ENCODE measurements around the gene MAPKAPK3.

MAPKAPK3 gene

GRCh38 chr3:50658416-50658815 is 41.5 kb downstream of the MAPKAPK3 start:
- no peak for TF ChIP-seq CTCF (IDR thresholded peaks at IDR 0.05; ENCODE audit: unreplicated experiment in 3 of 3)
- H3K4me3 Mint-ChIP-seq, result no peak overlapping the region
- H3K27ac Mint-ChIP-seq, result no peak overlapping the region
- peaks cover 17% of the 10 kb centered on the region for H3K27me3 Mint-ChIP-seq (ENCODE audit: low read depth)
- H3K9me3 Mint-ChIP-seq, result no peaks in the 10 kb centered on the region
- H3K4me1 Mint-ChIP-seq, result no peaks in the 10 kb centered on the region
- no peaks in the 10 kb centered on the region for H3K36me3 Mint-ChIP-seq (ENCODE audit: low read depth)

GRCh38 chr3:50658831-50659230 is 41.9 kb downstream of the MAPKAPK3 start:
- TF ChIP-seq CTCF (IDR thresholded peaks at IDR 0.05; ENCODE audit: unreplicated experiment in 3 of 3), result no peak
- Mint-ChIP-seq H3K9me3 (no peaks in the 10 kb centered on the region), H3K27me3 (ENCODE audit: low read depth) (peaks cover 17% of the 10 kb centered on the region), H3K4me1 (no peaks in the 10 kb centered on the region), H3K27ac (no peak overlapping the region), H3K4me3 (no peak overlapping the region), H3K36me3 (ENCODE audit: low read depth) (no peaks in the 10 kb centered on the region)

GRCh38 chr3:50660386-50660785 is 43.4 kb downstream of the MAPKAPK3 start:
- Mint-ChIP-seq H3K9me3 (no peaks in the 10 kb centered on the region), H3K4me3 (no peak overlapping the region), H3K4me1 (no peaks in the 10 kb centered on the region), H3K27me3 (ENCODE audit: low read depth) (peaks cover 23% of the 10 kb centered on the region), H3K27ac (no peak overlapping the region), H3K36me3 (ENCODE audit: low read depth) (no peaks in the 10 kb centered on the region)
- no peak for TF ChIP-seq CTCF (IDR thresholded peaks at IDR 0.05; ENCODE audit: unreplicated experiment in 3 of 3)

DNA sequence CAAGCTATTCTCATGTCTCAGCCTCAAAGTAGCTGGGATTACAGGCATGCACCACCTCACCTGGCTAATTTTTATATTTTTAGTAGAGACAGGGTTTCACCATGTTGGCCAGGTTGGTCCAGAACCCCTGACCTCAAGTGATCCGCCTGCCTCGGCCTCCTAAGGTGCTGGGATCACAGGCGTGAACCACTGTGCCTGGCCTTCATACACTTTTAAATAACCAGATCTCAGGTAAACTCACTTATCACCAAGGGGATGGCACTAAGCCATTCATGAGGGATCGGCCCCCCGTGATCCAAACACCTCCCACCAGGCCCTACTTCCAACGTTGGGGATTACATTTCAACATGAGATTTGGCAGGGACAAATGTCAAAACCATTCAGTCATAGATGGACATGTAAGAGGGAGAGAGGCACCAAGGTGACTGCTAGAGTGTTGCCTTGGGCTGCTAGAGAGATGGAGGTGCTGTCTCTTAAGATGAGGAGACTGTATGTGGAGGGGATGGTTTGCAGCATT is 44.4 kb downstream of the MAPKAPK3 start:
- H3K4me1 Mint-ChIP-seq, result no peaks in the 10 kb centered on the region
- no peaks in the 10 kb centered on the region for H3K9me3 Mint-ChIP-seq
- H3K27me3 Mint-ChIP-seq (ENCODE audit: low read depth), result peaks cover 31% of the 10 kb centered on the region
- H3K4me3 Mint-ChIP-seq, result no peak overlapping the region
- TF ChIP-seq CTCF (IDR thresholded peaks at IDR 0.05; ENCODE audit: unreplicated experiment in 3 of 3), result no peak
- H3K36me3 Mint-ChIP-seq (ENCODE audit: low read depth), result no peaks in the 10 kb centered on the region
- no peak overlapping the region for H3K27ac Mint-ChIP-seq

DNA sequence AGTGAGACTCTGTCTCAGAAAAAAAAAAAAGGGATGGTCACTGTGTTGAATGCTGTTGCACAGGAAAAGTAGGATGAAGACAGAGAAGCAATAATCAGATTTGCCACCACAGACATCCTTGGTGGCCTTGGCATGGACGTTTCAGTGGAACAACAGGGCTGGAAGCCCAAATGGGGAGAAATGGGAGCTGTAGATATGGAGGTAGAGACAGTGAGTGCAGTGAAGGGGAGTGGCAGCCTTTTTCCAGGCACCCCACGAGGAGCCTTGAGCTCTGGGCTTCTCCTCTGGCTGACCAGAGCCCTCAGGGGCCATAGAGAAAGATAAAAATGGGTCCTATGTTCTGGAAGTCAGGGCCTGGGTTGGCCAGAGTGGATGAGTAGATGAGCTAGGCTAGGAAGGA is 45.5 kb downstream of the MAPKAPK3 start:
- no peaks in the 10 kb centered on the region for H3K36me3 Mint-ChIP-seq (ENCODE audit: low read depth)

More for the DNA sequence above, 45.5 kb downstream of the MAPKAPK3 start:
- no peak overlapping the region for H3K4me3 Mint-ChIP-seq
- H3K27me3 Mint-ChIP-seq (ENCODE audit: low read depth), result peaks cover 36% of the 10 kb centered on the region
- H3K9me3 Mint-ChIP-seq, result no peaks in the 10 kb centered on the region
- TF ChIP-seq CTCF (IDR thresholded peaks at IDR 0.05; ENCODE audit: unreplicated experiment in 3 of 3), result no peak
- no peaks in the 10 kb centered on the region for H3K4me1 Mint-ChIP-seq
- H3K27ac Mint-ChIP-seq, result no peak overlapping the region
